ENCODE measurements around the gene PAXIP1. TPM values are rescaled to one million over a fixed set of nuclear protein-coding genes. Genes with fewer than 3 reads are reported as not detected.

Gene PAXIP1
- total RNA-seq, 1 experiment from 2014 or later, result 18.8 TPM

DNA sequence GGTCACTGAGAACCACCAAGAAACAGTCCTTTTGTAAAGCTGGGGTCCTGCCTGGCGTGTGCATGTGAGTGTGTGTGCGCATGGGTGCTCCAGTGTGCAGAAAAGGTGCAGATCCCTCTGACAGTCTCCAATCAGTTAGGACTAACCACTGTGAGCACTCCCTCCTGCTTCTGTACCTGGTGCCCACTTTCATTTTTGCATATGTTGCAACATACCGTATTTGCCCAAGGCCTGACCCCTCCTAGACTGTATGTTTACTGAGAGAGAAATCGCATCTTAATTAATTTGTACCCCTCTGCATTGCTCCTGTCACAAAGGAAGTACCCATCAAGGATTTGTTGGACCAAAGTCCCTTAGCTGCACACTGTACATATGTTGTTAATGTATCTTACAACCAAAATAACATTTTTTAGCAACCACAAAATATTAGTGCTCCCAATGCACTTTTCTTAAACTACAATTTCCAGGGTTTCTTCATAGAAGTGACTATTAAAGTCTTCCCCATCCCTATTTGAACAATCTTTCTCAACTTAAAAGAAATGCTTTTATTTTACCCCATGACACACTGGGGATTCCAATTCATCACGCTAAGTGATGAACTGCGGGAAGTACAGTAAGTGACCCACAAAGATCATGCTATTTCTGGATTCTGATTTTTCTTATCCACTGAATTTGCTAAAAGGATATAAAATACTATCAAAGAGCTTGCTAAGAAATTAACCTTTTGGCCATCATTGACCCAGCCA lies 16.6 kb downstream of the PAXIP1 start:
- no peak for DNase-seq
- H3K4me1 ChIP-seq (replicated peaks; ENCODE audit: insufficient read depth), result no peaks in the 10 kb centered on the region
- H3K27me3 ChIP-seq (ENCODE audit: insufficient read depth, low read depth), result no peaks in the 10 kb centered on the region
- H2AFZ ChIP-seq, result no peak overlapping the region
- no peak overlapping the region for H3K27ac ChIP-seq
- peaks cover 4% of the 10 kb centered on the region; the same call in 1 of the 2 replicates for H3K36me3 ChIP-seq (ENCODE audit: low read depth)
- intact Hi-C loops (cut with micrococcal nuclease; ENCODE audit: unreplicated experiment), result no loop called here
- H3F3A ChIP-seq (ENCODE audit: insufficient read depth, low read depth), result no peaks in the 10 kb centered on the region
- TF ChIP-seq EZH2 (IDR thresholded peaks at IDR 0.05; ENCODE audit: low read depth), result no peak
- TF ChIP-seq, protein P1, sequence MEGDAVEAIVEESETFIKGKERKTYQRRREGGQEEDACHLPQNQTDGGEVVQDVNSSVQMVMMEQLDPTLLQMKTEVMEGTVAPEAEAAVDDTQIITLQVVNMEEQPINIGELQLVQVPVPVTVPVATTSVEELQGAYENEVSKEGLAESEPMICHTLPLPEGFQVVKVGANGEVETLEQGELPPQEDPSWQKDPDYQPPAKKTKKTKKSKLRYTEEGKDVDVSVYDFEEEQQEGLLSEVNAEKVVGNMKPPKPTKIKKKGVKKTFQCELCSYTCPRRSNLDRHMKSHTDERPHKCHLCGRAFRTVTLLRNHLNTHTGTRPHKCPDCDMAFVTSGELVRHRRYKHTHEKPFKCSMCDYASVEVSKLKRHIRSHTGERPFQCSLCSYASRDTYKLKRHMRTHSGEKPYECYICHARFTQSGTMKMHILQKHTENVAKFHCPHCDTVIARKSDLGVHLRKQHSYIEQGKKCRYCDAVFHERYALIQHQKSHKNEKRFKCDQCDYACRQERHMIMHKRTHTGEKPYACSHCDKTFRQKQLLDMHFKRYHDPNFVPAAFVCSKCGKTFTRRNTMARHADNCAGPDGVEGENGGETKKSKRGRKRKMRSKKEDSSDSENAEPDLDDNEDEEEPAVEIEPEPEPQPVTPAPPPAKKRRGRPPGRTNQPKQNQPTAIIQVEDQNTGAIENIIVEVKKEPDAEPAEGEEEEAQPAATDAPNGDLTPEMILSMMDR (conservative IDR thresholded peaks at IDR 0.05), result no peak
- no peaks in the 10 kb centered on the region; the same call in 1 of the 2 replicates for H4K20me1 ChIP-seq (ENCODE audit: insufficient read depth)
- POLR2A ChIA-PET (ENCODE audit: unreplicated experiment), result no interaction called here
- H3K9me3 ChIP-seq (ENCODE audit: insufficient read depth, low read depth), result no peaks in the 10 kb centered on the region
- H3K9me2 ChIP-seq (ENCODE audit: insufficient read depth), result no peaks in the 10 kb centered on the region
- BruUV-seq (replicated peaks), result no TSS peak
- no peak overlapping the region for H3K4me3 ChIP-seq
- no peak overlapping the region for H3K4me2 ChIP-seq
- CTCF ChIA-PET, result no interaction called here
- no peaks in the 10 kb centered on the region for H3K79me2 ChIP-seq (ENCODE audit: low read depth)

GRCh38 chr7:154985230-154985629 lies 17.7 kb downstream of the PAXIP1 start:
- Histone ChIP-seq H3K4me3 (no peak overlapping the region), H3K9me3 (ENCODE audit: insufficient read depth, low read depth) (no peaks in the 10 kb centered on the region), H3K27me3 (ENCODE audit: insufficient read depth, low read depth) (no peaks in the 10 kb centered on the region), H3K4me1 (replicated peaks; ENCODE audit: insufficient read depth) (no peaks in the 10 kb centered on the region), H3K36me3 (ENCODE audit: low read depth) (peaks cover 9% of the 10 kb centered on the region; the same call in 1 of the 2 replicates), H3F3A (ENCODE audit: insufficient read depth, low read depth) (no peaks in the 10 kb centered on the region), H4K20me1 (ENCODE audit: insufficient read depth) (no peaks in the 10 kb centered on the region; the same call in 1 of the 2 replicates), H2AFZ (no peak overlapping the region), H3K27ac (no peak overlapping the region), H3K79me2 (ENCODE audit: low read depth) (no peaks in the 10 kb centered on the region), H3K4me2 (no peak overlapping the region), H3K9me2 (ENCODE audit: insufficient read depth) (no peaks in the 10 kb centered on the region)
- TF ChIP-seq, protein P1 (conservative IDR thresholded peaks at IDR 0.05), result no peak
- TF ChIP-seq EZH2 (IDR thresholded peaks at IDR 0.05; ENCODE audit: low read depth), result no peak
- BruUV-seq (replicated peaks), result no TSS peak
- DNase-seq, result no peak
- POLR2A ChIA-PET (ENCODE audit: unreplicated experiment), result no interaction called here
- intact Hi-C loops (cut with micrococcal nuclease; ENCODE audit: unreplicated experiment), result no loop called here
- CTCF ChIA-PET, result no interaction called here

DNA sequence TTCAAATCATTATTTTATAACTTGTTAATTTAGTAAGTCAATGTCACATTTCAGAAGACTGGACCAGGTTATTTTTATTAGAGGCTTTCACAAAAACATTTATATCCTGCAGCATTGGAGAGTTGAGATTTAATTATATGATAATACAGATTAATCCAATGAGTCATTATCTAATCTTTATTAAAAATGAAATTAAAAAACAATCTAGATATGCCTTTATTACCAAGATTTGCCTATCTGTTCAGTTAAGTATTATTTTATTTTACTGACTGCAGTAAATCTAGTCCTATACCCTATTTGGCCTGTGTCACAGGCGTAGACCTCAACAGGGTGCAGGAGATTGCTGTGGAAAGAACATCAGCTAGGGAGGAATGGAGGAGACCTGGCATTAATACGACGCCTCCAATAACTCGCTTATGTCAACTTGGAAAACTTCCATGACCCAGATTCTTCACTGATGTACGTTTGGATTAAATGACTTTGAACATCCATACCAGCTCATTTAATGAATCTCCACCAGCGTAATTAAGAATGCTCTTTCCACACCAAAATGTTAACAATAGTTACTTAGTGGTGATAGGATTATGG lies 18.2 kb downstream of the PAXIP1 start:
- Histone ChIP-seq H3K4me3 (no peak overlapping the region), H4K20me1 (ENCODE audit: insufficient read depth) (no peaks in the 10 kb centered on the region; the same call in 1 of the 2 replicates), H3F3A (ENCODE audit: insufficient read depth, low read depth) (no peaks in the 10 kb centered on the region), H3K4me1 (replicated peaks; ENCODE audit: insufficient read depth) (no peaks in the 10 kb centered on the region), H3K4me2 (no peak overlapping the region), H3K27me3 (ENCODE audit: insufficient read depth, low read depth) (no peaks in the 10 kb centered on the region), H3K27ac (no peak overlapping the region), H3K9me3 (ENCODE audit: insufficient read depth, low read depth) (no peaks in the 10 kb centered on the region), H3K9me2 (ENCODE audit: insufficient read depth) (no peaks in the 10 kb centered on the region), H3K79me2 (ENCODE audit: low read depth) (no peaks in the 10 kb centered on the region), H2AFZ (no peak overlapping the region), H3K36me3 (ENCODE audit: low read depth) (peaks cover 9% of the 10 kb centered on the region; the same call in 1 of the 2 replicates)
- ChIA-PET CTCF (interaction anchor here (0.7 kb wide), 1 partner anchor 57 kb away, joined by 5 read pairs; no protein-coding TSS in a partner anchor), POLR2A (ENCODE audit: unreplicated experiment) (interaction anchor here (0.6 kb wide), 1 partner anchor 18 kb away, joined by 3 read pairs; the partner anchor contains the start of gene PAXIP1)
- intact Hi-C loops (cut with micrococcal nuclease; ENCODE audit: unreplicated experiment), result no loop called here
- BruUV-seq (replicated peaks), result no TSS peak
- no peak for DNase-seq
- no peak for TF ChIP-seq EZH2 (IDR thresholded peaks at IDR 0.05; ENCODE audit: low read depth)
- TF ChIP-seq, protein P1 (conservative IDR thresholded peaks at IDR 0.05), result no peak
